SJSA1 (cell line): ENCODE data around the gene KLB. TPM values are rescaled to one million over a fixed set of nuclear protein-coding genes. Genes with fewer than 3 reads are reported as not detected.
"Not testable (repeated sequence)": the region's sequence is repeated elsewhere in the genome, so short reads cannot be mapped to it uniquely, and the experiment has no call there.

ENCODE experiments used
- DNase-seq, 2 experiments: peaks; one replicate each; pipeline ENCODE4 v3.0.0-alpha.2; 2015 to 2020; ENCODE audit warnings: low spot score in 2 of 2, low read depth in 1 of 2
- H3K27ac ChIP-seq: fragments of 250-450 bp; sonication (Bioruptor Pico); 2 replicates; pipeline ENCODE4 v1.5.1; 2020; ENCODE audit warnings: mild to moderate bottlenecking, moderate library complexity
- H3K27me3 ChIP-seq: fragments of 250-450 bp; sonication (Bioruptor Pico); replicated peaks from 2 replicates; pipeline ENCODE4 v1.5.1; 2020; ENCODE audit warnings: mild to moderate bottlenecking, moderate library complexity
- H3K36me3 ChIP-seq: fragments of 250-450 bp; sonication (Bioruptor Pico); 2 replicates; pipeline ENCODE4 v1.5.1; 2020; ENCODE audit warnings: mild to moderate bottlenecking
- H3K4me1 ChIP-seq: fragments of 250-450 bp; sonication (Bioruptor Pico); replicated peaks from 2 replicates; pipeline ENCODE4 v1.6.1; 2021; ENCODE audit warnings: mild to moderate bottlenecking
- H3K4me3 ChIP-seq: fragments of 250-450 bp; sonication (Bioruptor Pico); 2 replicates; pipeline ENCODE4 v1.5.1; 2020; ENCODE audit warnings: mild to moderate bottlenecking
- H3K9me3 ChIP-seq: fragments of 250-450 bp; sonication (Bioruptor Pico); replicated peaks from 2 replicates; pipeline ENCODE4 v1.5.1; 2020; ENCODE audit warnings: mild to moderate bottlenecking
- total RNA-seq: library from RNA; depleted of rRNA; stranded (reverse); fragments of >200 nt; shearing (Covaris generic); gene quantifications from 2 replicates; pipeline ENCODE4 v1.2.3, GENCODE V29; 2014; rRNA removed

Gene KLB
- not detected in 2 replicates for total RNA-seq

DNA sequence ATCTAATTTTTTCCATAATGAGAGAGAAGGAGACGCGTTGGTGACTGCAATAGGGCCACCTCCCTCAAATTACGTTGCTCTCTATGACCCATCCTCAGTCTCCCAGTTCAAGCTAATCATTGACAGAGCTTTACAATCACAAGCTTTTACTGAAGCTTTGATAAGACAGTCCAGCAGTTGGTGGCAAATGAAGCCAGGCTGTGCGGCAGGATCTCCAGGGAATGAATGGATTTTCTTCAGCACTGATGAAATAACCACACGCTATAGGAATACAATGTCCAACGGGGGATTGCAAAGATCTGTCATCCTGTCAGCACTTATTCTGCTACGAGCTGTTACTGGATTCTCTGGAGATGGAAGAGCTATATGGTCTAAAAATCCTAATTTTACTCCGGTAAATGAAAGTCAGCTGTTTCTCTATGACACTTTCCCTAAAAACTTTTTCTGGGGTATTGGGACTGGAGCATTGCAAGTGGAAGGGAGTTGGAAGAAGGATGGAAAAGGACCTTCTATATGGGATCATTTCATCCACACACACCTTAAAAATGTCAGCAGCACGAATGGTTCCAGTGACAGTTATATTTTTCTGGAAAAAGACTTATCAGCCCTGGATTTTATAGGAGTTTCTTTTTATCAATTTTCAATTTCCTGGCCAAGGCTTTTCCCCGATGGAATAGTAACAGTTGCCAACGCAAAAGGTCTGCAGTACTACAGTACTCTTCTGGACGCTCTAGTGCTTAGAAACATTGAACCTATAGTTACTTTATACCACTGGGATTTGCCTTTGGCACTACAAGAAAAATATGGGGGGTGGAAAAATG, at the start of gene KLB:
Gene KLB (plus strand): TSS at position 168 of the 821 bp plus-strand sequence. CDS start 20 bp downstream, at position 188.
- Histone ChIP-seq H3K9me3 (no peaks in the 10 kb centered on the region), H3K36me3 (no peaks in the 10 kb centered on the region), H3K4me1 (no peaks in the 10 kb centered on the region), H3K27ac (no peak within 1 kb of the TSS), H3K27me3 (no peaks in the 10 kb centered on the region), H3K4me3 (no peak within 1 kb of the TSS)
- no peak for DNase-seq

DNA sequence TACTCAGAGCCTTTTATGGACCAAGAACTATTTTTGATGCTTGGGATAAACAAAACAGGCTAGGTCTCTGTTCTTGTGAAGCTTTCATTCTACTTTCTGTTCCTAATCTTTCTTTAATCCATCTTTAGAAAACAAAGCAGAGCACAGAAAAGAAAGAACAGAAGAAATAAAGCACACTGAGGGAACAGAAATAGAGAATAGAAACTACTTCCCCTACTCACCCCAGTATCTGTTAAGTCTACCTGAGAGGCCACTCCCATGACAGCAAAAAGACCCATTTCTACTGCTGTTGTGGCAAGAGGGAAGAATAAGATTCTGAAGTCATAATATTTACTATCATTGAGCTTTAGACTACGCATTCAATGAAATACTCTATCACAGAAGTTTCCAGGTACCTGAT, 49.7 kb upstream of the KLB start:
- Histone ChIP-seq H3K9me3 (no peaks in the 10 kb centered on the region), H3K4me3 (no peak overlapping the region), H3K36me3 (no peaks in the 10 kb centered on the region), H3K27me3 (no peaks in the 10 kb centered on the region), H3K27ac (no peak overlapping the region), H3K4me1 (peaks cover 6% of the 10 kb centered on the region; the same call in 1 of the 2 replicates)
- no peak for DNase-seq

DNA sequence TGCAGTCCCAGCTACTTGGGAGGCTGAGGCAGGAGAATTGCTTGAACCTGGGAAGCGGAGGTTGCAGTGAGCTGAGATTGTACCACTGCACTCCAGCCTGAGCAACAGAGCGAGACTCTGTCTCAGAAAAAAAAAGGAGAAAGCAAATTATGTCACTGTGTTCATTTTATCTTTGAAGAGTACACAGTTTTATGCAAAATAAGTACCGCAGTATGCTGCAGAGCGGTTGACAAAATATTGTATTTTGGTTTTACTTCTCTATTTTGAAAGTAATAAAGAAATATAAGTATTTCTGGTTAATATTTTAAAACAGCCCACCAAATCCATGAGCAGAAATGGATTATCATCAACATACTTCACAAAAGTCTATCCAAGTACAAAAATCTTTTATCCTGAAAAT, 46.1 kb upstream of the KLB start:
- H3K27ac ChIP-seq, H3K4me3 ChIP-seq, H3K27me3 ChIP-seq, DNase-seq, H3K4me1 ChIP-seq, H3K9me3 ChIP-seq, H3K36me3 ChIP-seq: not testable (repeated sequence)

DNA sequence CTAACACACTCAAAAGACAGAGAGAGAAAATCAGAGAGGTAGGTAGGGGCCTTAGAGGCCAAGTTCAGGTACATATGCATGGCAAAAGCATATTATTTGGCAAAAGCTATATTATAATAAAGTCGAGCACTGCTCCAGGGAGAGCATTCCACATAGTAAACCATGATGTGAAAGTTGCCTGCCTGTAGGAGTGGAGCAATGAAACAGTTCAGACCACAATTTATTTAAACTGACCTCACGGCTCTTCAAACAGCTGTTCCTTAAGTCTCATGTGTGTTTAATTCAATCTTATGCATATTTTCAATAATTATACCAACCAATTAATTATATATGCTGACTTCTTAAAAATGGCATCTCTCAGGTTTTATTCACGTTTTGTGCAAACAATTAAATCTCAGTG, 43.9 kb upstream of the KLB start:
- Histone ChIP-seq H3K4me1 (0 out of 2 replicates have a peak, but pooled peaks cover 4% of the 10 kb centered on the region), H3K36me3 (peaks cover 4% of the 10 kb centered on the region; the same call in 1 of the 2 replicates), H3K9me3 (no peaks in the 10 kb centered on the region), H3K4me3 (no peak overlapping the region), H3K27ac (no peak overlapping the region), H3K27me3 (no peaks in the 10 kb centered on the region)
- DNase-seq, result no peak

DNA sequence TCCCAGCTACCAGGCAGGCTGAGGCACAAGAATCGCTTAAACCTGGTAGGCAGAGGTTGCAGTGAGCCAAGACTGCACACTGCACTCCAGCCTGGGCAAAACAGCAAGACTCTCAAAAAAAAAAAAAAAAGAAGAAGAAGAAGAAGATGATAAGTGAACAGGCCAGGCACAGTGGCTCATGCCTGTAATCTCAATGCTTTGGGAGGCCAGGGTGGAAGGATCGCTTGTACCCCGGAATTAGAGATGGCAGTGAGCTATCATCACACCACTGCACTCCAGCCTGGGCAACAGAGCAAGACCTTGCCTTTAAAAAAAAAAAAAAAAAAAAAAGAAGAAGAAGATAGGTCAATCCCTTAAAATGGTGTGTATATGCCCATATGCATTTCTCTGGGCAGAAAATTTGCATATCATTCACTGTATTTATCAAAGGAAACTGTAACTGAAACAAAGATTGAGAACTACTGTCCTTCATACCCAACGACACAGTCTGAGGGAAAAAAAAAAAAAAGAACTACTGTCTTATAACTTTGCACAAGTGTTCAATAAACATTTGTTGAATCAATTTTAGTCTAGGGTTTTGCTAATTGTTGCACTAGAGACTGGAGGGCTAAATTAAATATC, 42.8 kb upstream of the KLB start:
- no peaks in the 10 kb centered on the region for H3K27me3 ChIP-seq
- no peak overlapping the region for H3K4me3 ChIP-seq
- H3K27ac ChIP-seq, result no peak overlapping the region
- no peak for DNase-seq
- H3K36me3 ChIP-seq, result peaks cover 4% of the 10 kb centered on the region; the same call in 1 of the 2 replicates
- no peaks in the 10 kb centered on the region for H3K9me3 ChIP-seq
- 0 out of 2 replicates have a peak, but pooled peaks cover 4% of the 10 kb centered on the region for H3K4me1 ChIP-seq

DNA sequence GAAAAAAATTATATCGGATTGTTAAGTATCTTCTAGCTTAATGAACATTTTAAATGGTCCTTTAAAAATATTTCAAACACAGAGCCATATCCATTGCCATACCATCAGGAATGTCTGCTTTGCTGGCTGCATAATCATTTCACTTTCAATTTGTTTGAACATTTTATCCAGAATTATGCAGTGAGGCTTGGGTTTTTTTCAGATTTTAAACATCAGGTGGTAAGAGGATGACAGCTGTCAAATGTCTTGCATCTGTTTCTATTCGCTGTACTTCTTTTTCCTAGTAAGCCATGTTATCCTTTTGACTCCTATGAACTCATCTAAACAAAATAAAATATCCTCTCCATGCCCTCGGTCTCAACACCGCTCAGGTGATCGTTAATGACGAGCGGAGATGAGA, 41.4 kb upstream of the KLB start:
- 0 out of 2 replicates have a peak, but pooled peaks cover 4% of the 10 kb centered on the region for H3K4me1 ChIP-seq
- no peak for DNase-seq
- peak overlapping the region; percentile 81 for H3K27ac ChIP-seq
- no peaks in the 10 kb centered on the region for H3K9me3 ChIP-seq
- no peaks in the 10 kb centered on the region for H3K27me3 ChIP-seq
- H3K4me3 ChIP-seq, result peak overlapping the region; percentile 75
- peaks cover 4% of the 10 kb centered on the region; the same call in 1 of the 2 replicates for H3K36me3 ChIP-seq

DNA sequence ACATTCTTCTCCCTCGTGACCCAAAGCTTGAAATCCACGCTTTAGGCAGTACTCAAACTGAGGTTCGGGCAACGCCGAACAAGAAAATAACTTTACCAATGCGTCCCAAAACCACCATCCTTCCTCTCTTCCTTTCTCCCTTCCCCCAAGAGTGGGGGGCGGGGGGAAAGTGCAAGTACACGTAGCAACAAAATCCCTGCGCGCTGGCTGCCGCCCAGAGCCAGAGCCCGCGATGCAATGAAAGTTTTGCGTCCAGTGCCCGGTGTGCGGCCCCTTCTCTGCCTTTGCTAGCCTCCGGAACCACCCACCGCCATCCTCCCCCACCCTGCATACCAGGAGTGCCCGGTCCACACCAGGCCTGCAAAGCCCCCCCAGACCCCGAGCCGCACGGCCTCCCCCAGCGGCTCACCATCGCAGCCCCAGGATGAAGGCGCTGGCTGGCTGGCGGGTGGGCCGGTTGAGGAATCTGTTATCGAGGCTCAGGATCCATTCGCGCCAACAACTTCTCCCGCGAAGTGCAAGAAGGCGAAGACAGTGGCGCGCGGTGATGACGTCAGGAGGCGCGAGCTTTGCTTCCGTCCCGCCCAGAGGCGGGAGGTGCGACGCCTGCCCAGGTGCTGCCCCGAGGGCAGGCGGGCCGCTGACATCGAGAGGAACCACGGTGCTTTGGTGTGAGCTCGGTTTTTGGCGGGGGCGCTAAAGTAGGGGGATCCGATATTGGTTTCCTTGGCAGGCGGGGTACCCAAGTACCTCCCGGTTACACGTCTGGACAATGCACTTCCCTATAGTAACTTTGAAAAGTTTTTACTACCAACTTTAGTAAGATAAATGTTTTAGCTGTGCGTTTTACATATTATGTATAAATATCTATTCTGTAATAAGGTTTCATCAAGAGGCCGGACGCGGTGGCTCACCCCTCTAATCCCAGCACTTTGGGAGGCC, 40.6 kb upstream of the KLB start, which contains the start of gene RFC1:
Gene RFC1 (minus strand): TSS at position 533 of the 942 bp plus-strand sequence. CDS start 121 bp downstream, at position 412.
- H3K4me3 ChIP-seq, result peak within 1 kb of the TSS; percentile 75
- peaks cover 4% of the 10 kb centered on the region; the same call in 1 of the 2 replicates for H3K36me3 ChIP-seq
- H3K9me3 ChIP-seq, result no peaks in the 10 kb centered on the region
- peak within 1 kb of the TSS; percentile 81 for H3K27ac ChIP-seq
- H3K4me1 ChIP-seq, result 0 out of 2 replicates have a peak, but pooled peaks cover 4% of the 10 kb centered on the region
- DNase-seq, result peak; percentile 73 to 81
- no peaks in the 10 kb centered on the region for H3K27me3 ChIP-seq

DNA sequence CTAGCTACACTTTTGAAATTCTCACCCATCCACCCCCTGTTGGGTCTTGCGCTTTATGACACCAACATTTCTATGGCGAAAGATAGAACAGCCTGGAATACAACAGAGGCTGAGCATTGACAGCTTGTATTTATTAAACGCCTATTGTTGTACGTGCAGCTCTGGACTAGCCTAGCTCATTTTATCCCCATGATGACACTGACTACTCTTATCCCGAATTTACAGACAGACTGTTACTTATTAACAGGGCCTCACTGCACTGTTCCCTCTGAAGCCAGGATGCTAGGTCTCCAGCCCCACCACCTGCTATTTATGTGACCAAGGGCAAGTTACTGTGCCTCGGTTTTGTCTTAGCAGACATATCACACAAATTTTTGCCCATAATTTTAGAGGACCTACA, 39.6 kb upstream of the KLB start:
- Histone ChIP-seq H3K36me3 (peaks cover 4% of the 10 kb centered on the region; the same call in 1 of the 2 replicates), H3K4me1 (0 out of 2 replicates have a peak, but pooled peaks cover 4% of the 10 kb centered on the region), H3K4me3 (no peak overlapping the region), H3K27me3 (no peaks in the 10 kb centered on the region), H3K27ac (no peak overlapping the region), H3K9me3 (no peaks in the 10 kb centered on the region)
- no peak for DNase-seq

DNA sequence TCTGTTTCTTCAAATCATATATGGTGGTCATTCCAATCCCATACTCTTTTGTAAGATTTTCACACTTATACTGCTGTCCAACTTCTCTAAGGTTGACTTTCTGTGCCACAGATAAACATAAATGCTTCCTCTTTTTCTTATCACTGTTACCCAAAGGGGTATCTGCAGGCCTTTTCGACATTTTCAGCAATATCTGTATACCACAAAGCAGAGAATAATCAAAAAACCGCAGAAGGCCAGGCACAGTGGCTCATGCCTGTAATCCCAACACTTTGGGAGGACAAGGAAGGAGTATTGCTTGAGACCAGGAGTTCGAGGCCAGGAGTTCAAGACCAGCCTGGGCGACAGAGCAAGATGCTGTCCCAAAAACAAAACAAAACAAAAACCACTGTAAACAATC, 37.4 kb upstream of the KLB start:
- Histone ChIP-seq H3K36me3 (peaks cover 4% of the 10 kb centered on the region; the same call in 1 of the 2 replicates), H3K27ac (no peak overlapping the region), H3K9me3 (no peaks in the 10 kb centered on the region), H3K4me1 (0 out of 2 replicates have a peak, but pooled peaks cover 4% of the 10 kb centered on the region), H3K4me3 (no peak overlapping the region), H3K27me3 (no peaks in the 10 kb centered on the region)
- no peak for DNase-seq

DNA sequence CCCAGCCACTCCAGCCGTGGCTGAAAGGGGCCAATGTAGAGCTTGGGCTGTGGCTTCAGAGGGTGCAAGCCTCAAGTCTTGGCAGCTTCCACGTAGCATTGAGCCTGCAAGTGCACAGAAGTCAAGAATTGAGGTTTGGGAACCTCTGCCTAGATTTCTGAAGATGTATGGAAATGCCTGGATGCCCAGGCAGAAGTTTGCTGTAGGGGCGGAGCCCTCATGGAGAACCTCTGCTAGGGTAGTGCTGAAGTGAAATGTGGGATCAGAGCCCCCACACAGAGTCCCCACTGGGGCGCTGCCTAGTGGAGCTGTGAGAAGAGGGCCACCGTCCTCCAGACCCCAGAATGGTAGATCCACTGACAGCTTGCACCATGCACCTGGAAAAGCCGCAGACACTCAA, 35.5 kb upstream of the KLB start:
- not testable (repeated sequence) for H3K4me3 ChIP-seq, DNase-seq, H3K27ac ChIP-seq, H3K27me3 ChIP-seq, H3K4me1 ChIP-seq, H3K36me3 ChIP-seq, H3K9me3 ChIP-seq

DNA sequence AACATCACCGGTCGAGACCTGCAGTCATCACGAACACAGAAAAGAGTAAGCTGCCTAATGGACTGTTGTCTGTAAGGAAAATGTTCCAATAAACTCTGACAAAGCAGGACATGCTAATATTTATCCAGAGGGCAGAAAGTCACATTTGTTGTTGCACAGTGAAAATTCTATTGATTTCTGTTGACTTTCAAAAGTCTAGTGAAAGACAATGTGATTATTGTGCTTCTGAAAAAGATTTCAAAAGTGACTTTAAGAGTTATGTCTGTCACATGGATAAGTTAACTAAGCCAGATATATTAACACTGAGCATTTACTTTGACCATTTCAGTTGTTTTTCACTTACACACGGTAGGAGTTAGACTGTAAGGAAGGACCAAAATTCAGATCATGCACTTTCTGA, 31.3 kb upstream of the KLB start:
- no peaks in the 10 kb centered on the region for H3K27me3 ChIP-seq
- H3K27ac ChIP-seq, result no peak overlapping the region
- H3K4me3 ChIP-seq, result no peak overlapping the region
- H3K4me1 ChIP-seq, result no peaks in the 10 kb centered on the region
- H3K36me3 ChIP-seq, result no peaks in the 10 kb centered on the region
- DNase-seq, result no peak
- no peaks in the 10 kb centered on the region for H3K9me3 ChIP-seq

DNA sequence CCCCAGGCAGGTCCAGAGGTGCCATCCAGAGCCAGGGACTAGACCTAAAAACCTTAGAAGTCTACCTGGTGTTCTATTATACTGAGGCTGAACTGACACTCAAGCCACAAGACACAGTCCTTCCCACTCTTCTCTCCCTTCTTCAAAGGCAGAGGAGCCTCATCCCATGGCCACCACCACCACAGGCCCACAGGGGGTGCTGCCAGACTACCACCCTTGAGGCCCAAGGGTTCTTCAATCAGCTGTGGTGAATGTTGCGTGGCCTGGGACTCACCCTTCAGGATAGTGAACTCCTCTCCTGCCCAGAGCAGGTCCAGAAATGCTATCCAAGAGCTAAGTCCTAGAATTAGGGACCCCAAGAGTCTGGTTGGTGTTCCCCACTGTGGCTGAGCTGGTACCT, 23.0 kb upstream of the KLB start:
- no peaks in the 10 kb centered on the region for H3K36me3 ChIP-seq
- no peaks in the 10 kb centered on the region for H3K27me3 ChIP-seq
- H3K4me3 ChIP-seq, result no peak overlapping the region
- no peak overlapping the region for H3K27ac ChIP-seq
- H3K9me3 ChIP-seq, result no peaks in the 10 kb centered on the region
- DNase-seq, result no peak
- H3K4me1 ChIP-seq, result no peaks in the 10 kb centered on the region

DNA sequence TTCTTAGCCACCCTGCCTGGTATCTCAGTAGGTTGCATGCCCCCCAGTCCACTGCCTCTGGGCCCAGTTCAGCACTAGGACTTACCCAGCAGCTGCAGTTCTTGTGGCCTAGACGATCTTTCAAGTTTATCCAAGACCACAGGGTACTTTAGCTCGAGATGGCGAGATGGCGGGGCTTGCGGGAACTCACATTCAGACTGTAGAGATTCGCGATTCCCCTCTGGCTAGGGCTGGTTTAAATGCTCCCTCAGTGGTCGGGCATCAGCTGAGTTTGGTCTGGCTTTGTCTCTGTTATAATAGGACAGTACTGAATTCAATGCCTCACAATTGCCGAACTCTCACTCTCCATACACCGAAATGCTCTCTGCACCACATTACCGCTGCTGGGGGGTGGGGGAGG, 22.2 kb upstream of the KLB start:
- no peak overlapping the region for H3K27ac ChIP-seq
- no peaks in the 10 kb centered on the region for H3K9me3 ChIP-seq
- H3K4me1 ChIP-seq, result no peaks in the 10 kb centered on the region
- no peaks in the 10 kb centered on the region for H3K36me3 ChIP-seq
- no peak overlapping the region for H3K4me3 ChIP-seq
- H3K27me3 ChIP-seq, result no peaks in the 10 kb centered on the region
- no peak for DNase-seq
